B cell (primary cell): Measurements from ENCODE around the gene ZNF652.
"Not testable (repeated sequence)": the region's sequence is repeated elsewhere in the genome, so short reads cannot be mapped to it uniquely, and the experiment has no call there.

ENCODE experiments used
- CTCF ChIP-seq: fragments of 200-600 bp; IDR thresholded peaks from one replicate; pipeline ENCODE4 v1.8.0; 2022; ENCODE audit warnings: antibody characterized with exemption, mild to moderate bottlenecking
- EZH2 ChIP-seq: IDR thresholded peaks from 2 replicates; pipeline ENCODE4 v1.6.1; 2012; ENCODE audit warnings: borderline replicate concordance, low read depth, mild to moderate bottlenecking, moderate library complexity, low read length; ENCODE audit not compliant: insufficient read depth, poor library complexity, severe bottlenecking

DNA sequence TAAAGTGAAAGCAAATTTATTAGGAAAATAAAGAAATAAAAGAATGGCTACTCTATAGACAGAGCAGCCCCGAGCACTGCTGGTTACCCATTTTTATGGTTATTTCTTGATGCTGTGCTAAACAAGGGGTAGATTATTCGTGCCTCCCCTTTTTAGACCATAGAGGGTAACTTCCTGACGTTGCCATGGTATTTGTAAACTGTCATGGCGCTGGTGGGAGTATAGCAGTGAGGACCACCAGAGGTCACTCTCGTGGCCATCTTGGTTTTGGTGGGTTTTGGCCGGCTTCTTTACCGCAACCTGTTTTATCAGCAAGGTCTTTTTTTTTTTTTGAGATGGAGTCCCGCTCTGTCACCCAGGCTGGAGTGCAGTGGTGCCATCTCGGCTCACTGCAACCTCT is 100.5 kb downstream of the ZNF652 start:
- not testable (repeated sequence) for TF ChIP-seq CTCF, EZH2
